HG03520 (cell line): ENCODE results near the gene ATG9A.

Source experiments
- ATAC-seq: cut with Tn5 transposase; IDR thresholded peaks from one replicate; pipeline ENCODE4 v1.9.1; 2021; ENCODE audit warnings: mild to moderate bottlenecking, moderate library complexity; ENCODE audit not compliant: unreplicated experiment

ATG9A gene

DNA sequence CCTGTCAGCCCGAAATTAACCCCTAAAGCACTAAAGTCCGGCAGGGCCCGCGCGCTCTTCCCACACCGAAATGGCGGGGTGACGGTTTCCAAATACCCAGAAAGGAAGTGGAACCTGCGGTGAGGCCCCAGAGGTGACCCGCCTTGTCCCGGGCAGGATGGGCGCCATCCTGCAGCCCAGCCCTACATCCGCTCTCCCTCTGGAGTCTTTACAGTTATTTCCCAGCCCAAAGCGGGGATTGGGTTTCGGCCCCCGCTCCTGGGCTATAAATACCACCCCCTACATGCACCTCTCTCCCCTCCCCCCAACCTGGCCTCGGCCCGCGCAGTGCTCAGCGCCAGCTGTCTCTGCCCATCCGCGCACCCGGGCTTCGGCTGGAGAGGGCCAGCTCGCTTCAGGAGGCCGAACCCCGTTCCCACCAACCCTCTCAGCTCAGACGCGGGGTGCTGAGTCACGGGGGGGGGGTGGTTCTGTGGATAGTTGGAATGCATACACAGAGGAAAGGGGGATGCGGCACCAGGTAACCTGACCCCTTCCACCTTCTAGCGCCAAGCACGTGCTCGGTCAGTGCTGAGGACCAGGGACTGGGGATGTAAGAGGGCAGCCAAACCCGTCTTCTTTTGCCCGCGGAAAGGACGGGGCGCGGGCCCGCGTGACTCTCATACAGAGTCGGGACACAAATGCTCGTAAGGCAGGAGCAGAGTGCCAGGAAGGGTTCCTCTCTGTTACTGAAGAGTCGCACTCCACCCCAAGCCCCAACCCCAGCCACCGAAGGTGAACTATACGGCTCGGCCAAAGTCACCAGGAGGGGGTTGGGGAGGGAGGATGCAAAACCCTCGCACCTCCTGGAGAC is 23.7 kb upstream of the ATG9A start, which contains the start of gene TUBA4B:
Gene TUBA4B (plus strand): TSS at position 344 of the 853 bp plus-strand sequence. CDS start 165 bp downstream, at position 509.
- ATAC-seq, result peak; percentile 8

- no peak for ATAC-seq
Measured at GRCh38 chr2:219252570-219252899, 23.1 kb upstream of the ATG9A start.

DNA sequence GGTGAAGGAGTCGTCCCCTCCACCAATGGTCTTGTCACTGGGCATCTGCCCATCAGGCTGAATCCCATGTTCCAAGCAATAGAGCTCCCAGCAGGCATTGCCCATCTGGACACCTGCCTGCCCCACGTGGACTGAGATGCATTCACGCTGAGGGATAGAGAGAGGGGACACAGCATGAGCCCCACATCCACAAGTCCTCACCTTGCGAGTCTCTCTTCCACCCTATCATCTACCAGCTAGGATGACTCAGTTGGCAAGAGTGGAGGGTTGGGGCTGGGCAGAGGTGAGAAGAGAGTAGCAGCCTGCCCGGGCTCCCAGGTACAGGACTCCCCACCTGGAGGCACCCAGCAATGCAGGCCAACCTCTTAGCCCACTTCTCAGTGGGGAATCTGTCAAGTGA is 22.6 kb upstream of the ATG9A start:
- ATAC-seq, result no peak

DNA sequence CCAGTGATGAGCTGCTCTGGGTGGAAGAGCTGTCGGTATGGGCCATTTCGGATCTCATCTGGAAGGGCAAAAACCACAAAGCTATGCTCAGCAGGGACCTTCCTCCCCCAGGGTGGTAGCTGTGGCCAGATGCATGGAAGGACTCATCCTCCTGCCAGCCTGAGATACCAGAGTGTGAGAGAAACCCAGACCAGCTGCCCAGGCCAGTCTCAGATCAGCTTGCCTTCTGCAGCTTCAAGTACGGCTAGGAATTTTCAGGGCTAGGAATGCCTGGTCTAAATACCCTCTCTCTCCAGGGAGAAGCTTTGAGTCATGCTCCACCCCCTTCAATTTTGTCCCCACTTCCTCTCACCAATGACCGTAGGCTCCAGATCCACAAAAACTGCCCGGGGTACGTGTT is 22.2 kb upstream of the ATG9A start:
- no peak for ATAC-seq

DNA sequence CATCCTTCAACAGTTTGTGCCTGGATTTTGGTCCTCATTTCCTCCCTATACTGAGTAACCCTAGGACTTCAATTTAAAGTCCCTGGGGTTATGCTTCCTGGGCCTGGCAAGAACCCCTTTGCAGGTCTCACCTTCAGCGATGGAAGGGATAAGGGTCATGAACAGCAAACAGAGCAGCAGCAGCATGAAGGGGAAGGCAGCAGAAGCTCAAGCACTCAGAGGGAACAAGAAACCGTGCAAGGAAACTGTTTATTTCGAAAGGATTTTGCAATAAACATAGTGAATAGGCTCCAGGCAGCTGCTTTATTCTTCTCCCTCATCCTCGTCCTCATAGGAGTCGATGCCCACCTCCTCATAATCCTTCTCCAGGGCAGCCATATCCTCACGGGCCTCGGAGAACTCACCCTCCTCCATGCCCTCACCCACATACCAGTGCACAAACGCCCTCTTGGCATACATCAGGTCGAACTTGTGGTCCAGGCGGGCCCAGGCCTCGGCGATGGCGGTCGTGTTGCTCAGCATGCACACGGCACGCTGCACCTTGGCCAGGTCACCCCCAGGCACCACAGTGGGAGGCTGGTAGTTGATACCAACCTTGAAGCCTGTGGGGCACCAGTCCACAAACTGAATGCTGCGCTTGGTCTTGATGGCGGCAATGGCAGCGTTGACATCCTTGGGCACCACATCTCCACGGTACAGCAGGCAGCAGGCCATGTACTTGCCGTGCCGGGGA is 20.8 kb upstream of the ATG9A start:
- no peak for ATAC-seq

DNA sequence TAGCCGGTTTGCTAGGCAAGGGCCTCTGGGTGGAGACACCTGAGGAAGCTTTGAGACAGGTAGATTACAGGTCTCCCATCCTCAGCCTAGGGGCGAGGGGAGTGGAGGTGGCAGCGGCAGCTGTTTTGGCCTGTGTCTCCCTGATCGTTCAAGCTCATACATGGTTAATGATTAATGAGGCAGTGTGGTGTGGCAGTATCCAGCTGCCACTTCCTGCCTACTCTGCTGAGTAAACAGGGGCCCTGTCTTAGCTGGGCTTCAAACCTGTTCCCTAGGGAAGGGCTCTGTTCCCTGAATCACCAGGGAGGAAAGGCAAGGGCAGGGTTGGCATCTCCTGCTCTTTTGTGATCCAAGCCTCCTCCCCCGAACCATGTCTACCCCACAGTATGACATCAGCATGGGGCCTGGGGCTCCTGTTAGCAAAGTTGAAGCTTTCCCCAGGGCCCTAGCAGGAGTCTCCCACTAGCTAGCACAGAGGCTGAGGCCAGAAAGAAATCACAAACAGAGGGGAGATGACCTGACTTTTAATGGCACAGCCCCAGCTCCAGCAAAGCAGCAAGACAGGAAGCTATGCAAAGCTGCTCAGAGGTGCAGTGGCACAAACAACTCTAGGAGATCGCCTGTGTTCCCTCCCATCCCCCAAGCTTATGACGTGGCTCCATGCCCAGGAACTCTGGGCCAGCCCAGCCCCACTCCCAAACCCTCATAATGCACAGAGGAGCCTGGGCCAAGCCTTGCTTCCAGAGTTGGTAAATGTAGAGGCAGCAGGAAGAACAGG is 20.0 kb upstream of the ATG9A start:
- peak; percentile 28 for ATAC-seq

- no peak for ATAC-seq
Measured at GRCh38 chr2:219248845-219249202, 19.4 kb upstream of the ATG9A start.

GRCh38 chr2:219247678-219248642 is 18.5 kb upstream of the ATG9A start:
- ATAC-seq, result no peak

- ATAC-seq, result no peak
Measured at GRCh38 chr2:219246559-219246958, 17.1 kb upstream of the ATG9A start.

DNA sequence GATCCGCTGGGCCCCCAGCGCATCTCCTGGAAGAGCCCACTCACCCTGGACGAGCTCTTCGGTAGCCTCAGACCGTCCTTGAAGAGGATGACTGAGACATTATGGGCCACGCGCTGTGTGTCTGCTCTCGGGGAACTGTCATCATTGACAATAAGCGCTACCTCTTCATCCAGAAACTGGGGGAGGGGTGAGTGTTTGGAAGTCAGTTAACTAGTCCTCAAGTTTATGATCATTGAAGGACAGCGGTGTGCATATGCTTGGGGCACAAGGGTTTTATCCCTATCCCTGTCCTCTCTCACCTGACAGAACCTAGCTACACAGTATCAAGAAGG is 16.4 kb upstream of the ATG9A start:
- ATAC-seq, result no peak

- peak; percentile 71 for ATAC-seq
Measured at GRCh38 chr2:219245148-219245898, 15.9 kb upstream of the ATG9A start, which contains the start of the genes GLB1L and STK16. GLB1L (minus strand) TSS chr2:219245444; CDS start chr2:219243573, 1,871 bp downstream. STK16 (plus strand) TSS chr2:219245479; CDS start chr2:219246000, 521 bp downstream.

- ATAC-seq, result no peak
Measured at GRCh38 chr2:219244789-219245147, 15.3 kb upstream of the ATG9A start.

DNA sequence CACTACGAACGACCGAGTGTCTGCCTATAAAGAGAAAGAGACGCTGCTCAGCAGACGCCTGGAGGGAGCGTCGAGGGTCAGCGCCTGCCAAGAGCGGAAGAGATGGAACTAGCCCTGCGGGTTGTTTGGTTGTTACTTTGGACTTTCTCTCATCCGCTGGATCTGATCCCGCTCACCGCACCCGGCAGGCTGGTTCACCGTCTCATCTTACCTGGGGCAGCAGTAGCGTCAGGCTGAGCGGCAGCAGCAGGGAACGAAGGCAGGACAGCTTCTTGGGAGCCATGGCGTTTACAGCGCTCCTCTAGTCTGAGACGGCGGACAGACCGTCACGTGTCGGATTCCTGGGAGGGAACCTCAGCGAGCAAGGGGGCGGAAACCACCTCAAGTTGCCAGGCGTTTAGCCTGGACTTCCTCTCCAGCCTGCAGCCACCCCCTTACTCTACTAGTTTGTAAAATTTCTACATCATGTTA is 13.9 kb upstream of the ATG9A start:
- no peak for ATAC-seq

DNA sequence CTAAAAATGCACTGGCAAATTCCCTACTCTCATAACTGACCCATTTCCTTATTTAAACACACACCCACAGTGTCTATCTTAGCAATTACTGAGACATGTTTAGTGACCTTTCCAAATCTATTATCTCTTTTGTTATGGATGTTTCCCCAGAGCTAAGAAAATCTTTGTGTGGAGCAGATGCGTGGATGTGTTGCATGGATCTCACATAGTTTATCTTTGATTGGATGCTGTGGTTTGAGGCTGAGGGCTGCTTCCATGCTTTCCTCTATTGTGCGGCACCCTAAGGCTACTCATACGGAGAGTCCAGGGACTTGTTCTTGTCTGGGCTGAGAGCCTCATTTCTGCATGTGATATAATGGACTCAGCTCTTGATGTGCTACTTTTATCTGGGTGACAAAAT is 4.9 kb upstream of the ATG9A start:
- no peak for ATAC-seq

DNA sequence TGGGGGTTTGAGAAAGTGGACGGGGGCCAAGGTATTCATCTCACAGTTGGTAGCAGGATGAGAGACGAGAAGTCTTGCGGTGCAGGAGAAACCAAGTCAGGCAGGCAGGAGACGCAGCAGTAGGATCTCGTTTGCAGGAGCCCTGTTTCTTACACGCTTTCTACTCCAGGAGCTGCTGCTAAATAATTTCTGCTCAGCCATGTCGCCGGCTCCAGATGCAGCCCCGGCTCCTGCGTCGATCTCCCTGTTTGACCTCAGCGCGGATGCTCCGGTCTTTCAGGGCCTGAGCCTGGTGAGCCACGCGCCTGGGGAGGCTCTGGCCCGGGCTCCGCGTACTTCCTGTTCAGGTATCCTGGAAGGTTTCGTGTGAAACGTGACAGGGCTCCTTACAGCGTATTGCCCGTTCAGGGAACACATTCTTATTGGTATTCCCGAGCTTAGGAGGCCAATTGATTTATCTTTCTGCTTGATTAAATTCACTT is 664 bp upstream of the ATG9A start:
- no peak for ATAC-seq

DNA sequence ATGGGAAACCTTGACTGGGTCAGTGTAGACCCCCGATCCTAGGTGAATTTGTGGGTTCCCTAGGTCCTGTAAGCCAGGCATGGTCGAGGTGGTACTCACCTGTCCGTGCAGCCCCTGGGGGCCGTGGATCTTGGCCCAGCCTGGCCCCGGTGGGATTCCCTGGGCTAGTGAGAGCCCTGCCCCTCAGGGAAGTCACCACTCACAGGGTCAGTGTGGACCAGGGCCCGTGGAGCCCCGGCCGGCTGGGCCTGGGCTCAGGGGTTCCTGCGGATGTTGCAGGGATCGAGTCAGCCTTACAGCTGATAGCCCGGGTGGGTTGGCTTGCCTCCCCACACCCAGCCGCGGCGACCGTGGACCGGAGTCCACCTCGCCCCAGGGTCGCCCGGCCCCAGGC is 528 bp downstream of the ATG9A start:
- ATAC-seq, result no peak

DNA sequence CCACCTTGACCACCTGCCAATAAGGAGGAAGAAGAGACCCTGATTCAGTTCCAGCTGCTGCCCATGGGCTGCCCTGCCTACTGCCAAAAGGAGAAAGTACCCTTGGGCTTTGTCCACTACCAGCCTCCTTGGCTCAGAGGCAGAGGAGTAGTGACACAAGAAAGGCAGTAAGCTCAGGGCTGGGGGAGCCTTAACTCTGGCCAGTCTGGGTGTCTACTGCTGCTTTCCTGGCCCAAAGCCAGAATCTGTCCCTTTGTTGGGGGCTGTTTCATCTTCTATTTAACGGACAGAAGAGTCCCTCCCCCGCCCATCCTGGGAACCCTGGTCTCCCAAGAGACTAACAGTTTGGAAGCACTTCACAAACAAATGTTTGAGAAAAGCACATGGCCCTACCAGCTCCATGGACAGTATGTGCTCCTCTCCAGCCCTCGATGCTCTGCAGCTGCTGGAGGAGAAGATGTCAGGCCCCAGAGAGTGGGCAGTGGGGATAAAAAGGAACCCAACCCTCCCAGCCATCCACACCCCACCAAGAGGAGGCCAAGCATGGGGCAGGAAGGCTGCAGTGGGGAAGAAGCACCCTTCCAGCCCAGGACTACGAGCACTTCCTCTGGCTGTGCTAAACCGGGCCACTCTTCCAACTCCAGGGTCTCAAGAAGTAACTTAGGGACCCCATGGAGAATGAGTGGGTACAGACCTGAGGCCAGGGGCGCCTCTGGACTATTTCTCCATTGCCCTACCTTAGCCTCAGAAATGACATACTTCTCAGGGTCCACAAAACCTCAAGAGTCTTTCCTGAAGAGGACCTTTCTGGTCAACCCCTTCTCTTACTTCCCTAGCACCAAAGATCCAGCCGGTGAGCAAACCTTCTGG is 1.2 kb downstream of the ATG9A start:
- no peak for ATAC-seq

DNA sequence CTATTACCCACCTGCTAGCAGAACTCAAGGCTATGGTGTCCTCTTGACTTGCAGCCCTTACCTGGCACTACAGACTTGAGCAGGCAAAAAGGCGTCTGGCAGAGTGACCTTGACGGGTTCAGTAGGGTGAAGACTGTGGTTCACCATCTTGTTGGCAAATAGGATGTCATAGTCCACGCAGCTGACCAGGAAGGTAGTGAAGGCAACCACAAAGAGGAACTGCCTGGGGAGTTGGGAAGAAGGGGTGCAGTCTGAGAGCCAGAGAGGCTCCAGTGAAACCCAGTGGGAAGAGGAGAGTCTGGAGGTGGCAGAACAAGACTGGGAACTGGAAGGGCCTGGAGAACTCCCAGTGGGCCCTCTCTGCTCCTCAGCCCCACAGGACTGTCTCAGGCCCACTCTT is 4.1 kb downstream of the ATG9A start:
- no peak for ATAC-seq
